ENCODE data around the gene ATP10A. TPM values are rescaled to one million over a fixed set of nuclear protein-coding genes. Genes with fewer than 3 reads are reported as not detected.

Gene ATP10A
- total and polyA plus RNA-seq, 2 of the 8 experiments (the other 6 are each of a cell fraction or from before 2014, with no cell fraction given): 2.0 to 2.8 TPM

DNA sequence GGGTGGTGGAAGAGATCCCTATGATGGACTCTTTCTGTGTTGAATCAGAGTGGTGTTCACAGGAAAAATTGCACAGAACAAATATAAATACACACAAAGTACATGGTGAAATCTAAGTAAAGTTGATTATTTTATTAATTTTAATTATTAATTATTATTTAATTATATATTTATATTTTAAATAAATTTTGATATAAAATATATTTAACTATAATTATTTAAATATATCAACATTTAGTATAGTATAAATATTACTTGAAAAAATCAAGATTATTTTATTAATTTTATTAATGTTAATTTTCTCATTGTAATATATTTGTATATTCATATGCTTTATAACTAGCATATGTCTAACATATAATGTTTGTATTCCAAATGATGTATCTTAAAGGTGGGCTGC is 11.3 kb upstream of the ATP10A start (continued):
- TF ChIP-seq, protein P1, sequence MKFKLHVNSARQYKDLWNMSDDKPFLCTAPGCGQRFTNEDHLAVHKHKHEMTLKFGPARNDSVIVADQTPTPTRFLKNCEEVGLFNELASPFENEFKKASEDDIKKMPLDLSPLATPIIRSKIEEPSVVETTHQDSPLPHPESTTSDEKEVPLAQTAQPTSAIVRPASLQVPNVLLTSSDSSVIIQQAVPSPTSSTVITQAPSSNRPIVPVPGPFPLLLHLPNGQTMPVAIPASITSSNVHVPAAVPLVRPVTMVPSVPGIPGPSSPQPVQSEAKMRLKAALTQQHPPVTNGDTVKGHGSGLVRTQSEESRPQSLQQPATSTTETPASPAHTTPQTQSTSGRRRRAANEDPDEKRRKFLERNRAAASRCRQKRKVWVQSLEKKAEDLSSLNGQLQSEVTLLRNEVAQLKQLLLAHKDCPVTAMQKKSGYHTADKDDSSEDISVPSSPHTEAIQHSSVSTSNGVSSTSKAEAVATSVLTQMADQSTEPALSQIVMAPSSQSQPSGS (IDR thresholded peaks at IDR 0.05; ENCODE audit: low read length): no peak

All from H1 (cell line).